Brain microvascular endothelial cell (primary cell): ENCODE results near the gene NACC1.

Source experiments
- DNase-seq: peaks from one replicate; pipeline ENCODE4 v3.0.0-alpha.2; 2020
- H3K27ac ChIP-seq: fragments of 250-450 bp; sonication (Bioruptor Pico); 2 replicates; pipeline ENCODE4 v1.5.1; 2020; ENCODE audit warnings: mild to moderate bottlenecking, moderate library complexity
- H3K27me3 ChIP-seq: fragments of 250-450 bp; sonication (Bioruptor Pico); replicated peaks from 2 replicates; pipeline ENCODE4 v1.5.1; 2020; ENCODE audit warnings: mild to moderate bottlenecking
- H3K36me3 ChIP-seq: fragments of 250-450 bp; sonication (Bioruptor Pico); replicated peaks from 2 replicates; pipeline ENCODE4 v1.5.1; 2020; ENCODE audit warnings: mild to moderate bottlenecking
- H3K4me3 ChIP-seq: 2 replicates; pipeline ENCODE4 v1.5.1; 2011; ENCODE audit warnings: low read depth, mild to moderate bottlenecking, control low read depth, low read length, moderate library complexity
- in situ Hi-C: cut with HindIII; loops from 2 replicates; pipeline ENCODE4 v1.10.0; 2017; ENCODE audit warnings: low sequenced_read_pairs, low pct_ligation_motif_present
- TF ChIP-seq, protein P1 (sequence below): IDR thresholded peaks from 2 replicates; pipeline ENCODE4 v1.5.1; 2011; ENCODE audit warnings: low read depth, mild to moderate bottlenecking, moderate library complexity, low read length, control low read depth, inconsistent platforms; ENCODE audit errors: missing control alignments

NACC1 gene

DNA sequence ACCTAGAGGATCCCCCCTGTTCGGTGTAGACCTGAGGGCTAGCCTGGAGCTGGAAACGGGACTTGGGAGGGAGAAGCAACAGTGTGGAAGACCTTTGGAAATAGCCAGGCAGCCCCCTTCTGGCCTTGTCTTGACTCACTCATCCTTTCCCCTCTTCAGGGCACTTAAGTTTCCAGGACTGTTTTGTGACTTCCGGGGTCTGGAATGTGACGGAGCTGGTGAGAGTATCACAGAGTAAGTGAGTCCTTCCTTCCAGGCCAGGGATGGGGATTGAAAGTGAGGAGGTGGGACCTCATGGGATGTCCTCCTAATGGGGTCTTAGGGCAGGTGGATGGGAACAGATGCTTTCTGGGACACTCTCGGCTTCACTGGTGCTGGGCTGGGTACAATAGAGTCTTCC is 44.8 kb upstream of the NACC1 start:
- no peaks in the 10 kb centered on the region for H3K27me3 ChIP-seq
- TF ChIP-seq, protein P1, sequence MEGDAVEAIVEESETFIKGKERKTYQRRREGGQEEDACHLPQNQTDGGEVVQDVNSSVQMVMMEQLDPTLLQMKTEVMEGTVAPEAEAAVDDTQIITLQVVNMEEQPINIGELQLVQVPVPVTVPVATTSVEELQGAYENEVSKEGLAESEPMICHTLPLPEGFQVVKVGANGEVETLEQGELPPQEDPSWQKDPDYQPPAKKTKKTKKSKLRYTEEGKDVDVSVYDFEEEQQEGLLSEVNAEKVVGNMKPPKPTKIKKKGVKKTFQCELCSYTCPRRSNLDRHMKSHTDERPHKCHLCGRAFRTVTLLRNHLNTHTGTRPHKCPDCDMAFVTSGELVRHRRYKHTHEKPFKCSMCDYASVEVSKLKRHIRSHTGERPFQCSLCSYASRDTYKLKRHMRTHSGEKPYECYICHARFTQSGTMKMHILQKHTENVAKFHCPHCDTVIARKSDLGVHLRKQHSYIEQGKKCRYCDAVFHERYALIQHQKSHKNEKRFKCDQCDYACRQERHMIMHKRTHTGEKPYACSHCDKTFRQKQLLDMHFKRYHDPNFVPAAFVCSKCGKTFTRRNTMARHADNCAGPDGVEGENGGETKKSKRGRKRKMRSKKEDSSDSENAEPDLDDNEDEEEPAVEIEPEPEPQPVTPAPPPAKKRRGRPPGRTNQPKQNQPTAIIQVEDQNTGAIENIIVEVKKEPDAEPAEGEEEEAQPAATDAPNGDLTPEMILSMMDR = no peak
- H3K27ac ChIP-seq = no peak overlapping the region
- H3K4me3 ChIP-seq = no peak overlapping the region
- DNase-seq = no peak
- peaks cover 6% of the 10 kb centered on the region for H3K36me3 ChIP-seq
- in situ Hi-C loops = no loop called here

DNA sequence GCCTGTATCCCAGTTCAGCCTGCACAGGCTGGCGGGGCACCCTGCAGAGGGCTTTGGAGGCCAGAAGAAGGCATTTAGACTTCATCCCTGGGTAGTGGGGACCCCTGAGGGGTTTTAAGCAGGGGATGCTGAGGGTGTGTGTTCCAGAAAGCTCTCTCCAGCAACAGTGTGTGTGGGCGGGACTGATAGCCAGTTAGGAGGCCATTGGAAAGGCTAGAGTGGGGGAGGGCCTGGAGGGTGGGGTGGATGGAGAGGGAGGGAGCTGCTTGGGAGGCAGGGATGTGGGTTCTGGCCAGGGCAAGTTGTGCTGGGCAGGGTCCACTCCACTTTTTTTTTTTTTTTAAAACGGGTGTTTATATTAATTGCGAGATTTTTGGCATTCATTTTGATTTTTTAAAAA is 43.7 kb upstream of the NACC1 start:
- Histone ChIP-seq H3K27me3 (no peaks in the 10 kb centered on the region), H3K27ac (no peak overlapping the region), H3K36me3 (peaks cover 6% of the 10 kb centered on the region), H3K4me3 (no peak overlapping the region)
- DNase-seq = no peak
- TF ChIP-seq, protein P1 = no peak
- in situ Hi-C loops = no loop called here

DNA sequence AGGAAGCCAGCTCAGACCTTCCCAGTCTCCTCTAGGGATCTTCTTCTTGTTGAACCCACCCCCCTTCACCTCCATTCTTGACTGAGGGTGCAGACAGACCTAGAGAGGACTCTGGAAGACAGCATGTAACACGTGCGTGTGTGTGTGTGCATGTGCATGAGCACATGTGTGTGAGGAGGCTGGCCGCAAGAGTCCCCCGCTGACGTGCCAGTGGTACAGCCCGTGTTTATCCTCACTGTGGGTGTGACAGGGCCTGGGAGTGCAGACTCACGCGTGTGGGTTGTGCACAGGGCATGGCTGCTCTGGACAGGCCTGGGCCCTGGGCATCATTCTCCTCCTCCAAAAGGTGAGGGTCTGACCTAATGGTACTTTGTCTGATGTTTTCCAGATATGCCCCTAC is 41.7 kb upstream of the NACC1 start:
- in situ Hi-C loops = no loop called here
- TF ChIP-seq, protein P1 = no peak

DNA sequence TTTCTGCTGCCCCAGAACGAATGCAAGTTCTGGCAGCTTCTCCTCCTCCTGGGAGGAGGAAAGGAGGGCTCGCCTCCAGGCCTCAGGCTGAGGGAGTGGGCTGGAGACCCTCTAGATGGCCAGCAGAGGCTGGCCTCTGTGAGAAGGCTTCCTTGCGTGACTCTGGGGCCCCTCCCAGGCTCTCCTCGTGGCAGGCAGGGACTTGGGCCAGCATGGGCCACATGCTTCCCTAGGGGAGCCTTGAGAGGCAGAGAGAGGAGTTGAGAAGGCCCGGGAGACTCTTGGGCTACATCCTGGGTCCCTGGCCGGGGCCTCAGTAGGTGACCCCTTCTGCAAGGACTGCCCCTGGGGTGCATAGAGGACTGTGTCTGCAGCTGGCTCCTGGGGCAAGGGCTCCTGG is 41.3 kb upstream of the NACC1 start:
- no peak overlapping the region for H3K4me3 ChIP-seq
- TF ChIP-seq, protein P1 = no peak
- no peak for DNase-seq
- no peak overlapping the region for H3K27ac ChIP-seq
- in situ Hi-C loops = no loop called here
- peaks cover 8% of the 10 kb centered on the region for H3K36me3 ChIP-seq
- H3K27me3 ChIP-seq = no peaks in the 10 kb centered on the region

More for the DNA sequence above, 41.7 kb upstream of the NACC1 start:
- no peaks in the 10 kb centered on the region for H3K27me3 ChIP-seq
- H3K27ac ChIP-seq = no peak overlapping the region
- no peak overlapping the region for H3K4me3 ChIP-seq
- DNase-seq = no peak
- H3K36me3 ChIP-seq = peaks cover 6% of the 10 kb centered on the region

DNA sequence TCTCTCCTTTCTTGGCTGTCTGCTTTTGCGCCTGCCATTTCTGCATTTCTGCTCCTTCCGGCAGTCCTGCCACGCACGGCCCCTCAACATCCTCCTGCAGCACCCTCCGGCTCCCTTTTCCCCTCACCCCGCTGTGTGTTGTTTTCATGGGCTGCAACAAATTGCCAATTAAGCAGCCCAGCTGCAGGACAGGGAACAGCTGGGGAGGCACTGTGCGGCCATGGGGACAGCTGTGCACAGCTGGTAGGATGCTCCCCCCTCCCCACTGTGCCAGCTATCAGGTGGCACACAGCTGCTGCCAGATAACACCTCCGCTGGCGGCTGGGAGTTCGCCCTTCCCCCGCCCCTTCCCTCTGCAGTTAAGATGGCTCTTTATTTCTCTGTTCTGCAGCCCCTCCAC is 40.8 kb upstream of the NACC1 start:
- peaks cover 8% of the 10 kb centered on the region for H3K36me3 ChIP-seq
- H3K4me3 ChIP-seq = no peak overlapping the region
- H3K27me3 ChIP-seq = no peaks in the 10 kb centered on the region
- DNase-seq = no peak
- in situ Hi-C loops = no loop called here
- TF ChIP-seq, protein P1 = no peak
- H3K27ac ChIP-seq = no peak overlapping the region

DNA sequence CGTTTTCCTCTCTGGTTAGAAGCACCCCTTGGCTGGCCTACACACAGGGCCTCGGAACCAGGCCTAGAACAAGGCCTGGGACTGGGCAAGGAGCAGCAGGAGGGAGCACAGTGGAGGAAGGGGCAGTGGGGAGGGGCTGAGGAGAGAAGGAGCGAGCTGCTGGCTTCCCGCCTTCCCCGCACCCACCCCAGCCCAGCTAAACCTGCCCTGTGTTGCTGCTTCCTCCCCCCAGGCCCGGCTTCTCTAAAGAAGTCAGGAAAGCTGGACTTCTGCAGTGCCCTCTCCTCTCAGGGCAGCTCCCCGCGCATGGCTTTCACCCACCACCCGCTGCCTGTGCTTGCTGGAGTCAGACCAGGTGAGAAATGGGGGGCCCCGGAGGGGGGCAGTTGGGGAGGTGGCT is 39.7 kb upstream of the NACC1 start:
- H3K27me3 ChIP-seq = no peaks in the 10 kb centered on the region
- DNase-seq = no peak
- no peak overlapping the region for H3K27ac ChIP-seq
- no peak overlapping the region for H3K4me3 ChIP-seq
- in situ Hi-C loops = no loop called here
- H3K36me3 ChIP-seq = peaks cover 8% of the 10 kb centered on the region
- TF ChIP-seq, protein P1 = no peak
